ENCODE measurements around the gene RNF207.
A peak's percentile ranks its signal among the peaks of the same experiment; 100 is the strongest.

RNF207 gene

DNA sequence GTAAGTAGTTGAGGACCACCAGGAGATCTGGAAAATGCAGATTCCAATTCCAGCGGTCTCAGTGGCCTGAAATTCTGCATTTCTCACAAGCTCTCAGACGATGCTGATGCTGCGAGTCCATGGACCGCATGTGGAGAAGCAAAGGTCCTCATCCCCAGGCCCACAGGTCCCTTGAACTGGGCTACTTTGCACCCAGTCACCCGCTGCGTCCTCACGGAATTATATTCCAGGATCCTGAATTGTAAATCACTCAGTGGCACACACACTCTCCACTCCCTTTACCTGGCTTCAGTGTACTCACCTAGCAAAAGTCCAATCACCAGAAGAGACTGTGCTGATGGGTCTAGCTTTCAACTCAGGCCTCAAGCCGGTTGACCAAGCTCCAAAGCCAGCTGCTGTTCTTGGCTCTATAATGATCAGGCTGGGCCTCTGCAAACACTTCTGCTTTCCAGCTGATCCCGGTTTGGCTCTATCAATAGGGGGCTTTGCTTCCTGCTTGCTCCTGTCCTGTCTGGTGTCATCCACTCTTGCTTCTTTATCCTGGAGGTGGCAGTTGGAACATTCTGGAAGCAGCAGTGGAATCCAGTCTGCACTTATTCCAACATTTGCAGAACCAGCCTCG lies 5.6 kb upstream of the RNF207 start:
- DNase-seq (ENCODE audit: low read depth): no peak
- H3K4me3 ChIP-seq (ENCODE audit: control insufficient read depth, low read depth, low read length): peak overlapping the region; percentile 99
- TF ChIP-seq, protein P1, sequence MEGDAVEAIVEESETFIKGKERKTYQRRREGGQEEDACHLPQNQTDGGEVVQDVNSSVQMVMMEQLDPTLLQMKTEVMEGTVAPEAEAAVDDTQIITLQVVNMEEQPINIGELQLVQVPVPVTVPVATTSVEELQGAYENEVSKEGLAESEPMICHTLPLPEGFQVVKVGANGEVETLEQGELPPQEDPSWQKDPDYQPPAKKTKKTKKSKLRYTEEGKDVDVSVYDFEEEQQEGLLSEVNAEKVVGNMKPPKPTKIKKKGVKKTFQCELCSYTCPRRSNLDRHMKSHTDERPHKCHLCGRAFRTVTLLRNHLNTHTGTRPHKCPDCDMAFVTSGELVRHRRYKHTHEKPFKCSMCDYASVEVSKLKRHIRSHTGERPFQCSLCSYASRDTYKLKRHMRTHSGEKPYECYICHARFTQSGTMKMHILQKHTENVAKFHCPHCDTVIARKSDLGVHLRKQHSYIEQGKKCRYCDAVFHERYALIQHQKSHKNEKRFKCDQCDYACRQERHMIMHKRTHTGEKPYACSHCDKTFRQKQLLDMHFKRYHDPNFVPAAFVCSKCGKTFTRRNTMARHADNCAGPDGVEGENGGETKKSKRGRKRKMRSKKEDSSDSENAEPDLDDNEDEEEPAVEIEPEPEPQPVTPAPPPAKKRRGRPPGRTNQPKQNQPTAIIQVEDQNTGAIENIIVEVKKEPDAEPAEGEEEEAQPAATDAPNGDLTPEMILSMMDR (conservative IDR thresholded peaks at IDR 0.05; ENCODE audit: control insufficient read depth, insufficient read depth, low read depth, low read length): no peak

DNA sequence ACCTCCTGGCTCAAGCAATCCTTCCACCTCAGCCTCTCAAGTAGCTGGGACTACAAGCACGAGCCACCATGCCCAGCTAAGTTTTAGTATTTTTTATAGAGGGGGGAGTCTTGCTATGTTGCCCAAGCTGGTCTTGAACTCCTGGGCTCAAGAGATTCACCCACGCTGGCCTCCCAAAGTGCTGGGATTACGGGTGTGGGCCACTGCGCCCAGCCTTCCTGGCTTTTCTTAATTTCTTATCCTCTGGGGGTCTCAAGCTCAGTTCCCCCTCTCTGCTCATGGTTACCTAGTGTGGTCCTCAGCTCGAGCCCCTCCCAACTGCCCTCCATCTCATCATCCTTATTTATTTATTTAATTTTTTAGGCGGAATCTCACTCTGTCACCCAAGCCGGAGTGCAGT lies 3.7 kb upstream of the RNF207 start:
- TF ChIP-seq, protein P1 (conservative IDR thresholded peaks at IDR 0.05; ENCODE audit: control insufficient read depth, insufficient read depth, low read depth, low read length): no peak
- no peak for DNase-seq (ENCODE audit: low read depth)
- H3K4me3 ChIP-seq (ENCODE audit: control insufficient read depth, low read depth, low read length): no peak overlapping the region

DNA sequence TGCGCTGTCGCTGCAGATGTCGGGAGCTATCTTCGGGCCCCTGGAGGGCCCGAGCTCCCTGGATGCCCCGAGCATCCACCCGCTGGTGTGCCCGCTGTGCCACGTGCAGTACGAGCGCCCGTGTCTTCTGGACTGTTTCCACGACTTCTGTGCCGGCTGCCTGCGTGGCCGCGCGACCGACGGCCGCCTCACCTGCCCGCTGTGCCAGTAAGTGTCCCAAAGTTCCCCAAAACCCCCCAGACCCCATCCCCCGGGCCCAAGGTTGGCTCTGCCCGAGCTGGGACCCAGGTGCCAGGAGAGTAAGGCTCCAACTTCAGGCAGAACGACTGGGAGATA lies 569 bp downstream of the RNF207 start:
- TF ChIP-seq, protein P1 (conservative IDR thresholded peaks at IDR 0.05; ENCODE audit: control insufficient read depth, insufficient read depth, low read depth, low read length): no peak
- H3K4me3 ChIP-seq (ENCODE audit: control insufficient read depth, low read depth, low read length): peak overlapping the region; percentile 3
- no peak for DNase-seq (ENCODE audit: low read depth)

DNA sequence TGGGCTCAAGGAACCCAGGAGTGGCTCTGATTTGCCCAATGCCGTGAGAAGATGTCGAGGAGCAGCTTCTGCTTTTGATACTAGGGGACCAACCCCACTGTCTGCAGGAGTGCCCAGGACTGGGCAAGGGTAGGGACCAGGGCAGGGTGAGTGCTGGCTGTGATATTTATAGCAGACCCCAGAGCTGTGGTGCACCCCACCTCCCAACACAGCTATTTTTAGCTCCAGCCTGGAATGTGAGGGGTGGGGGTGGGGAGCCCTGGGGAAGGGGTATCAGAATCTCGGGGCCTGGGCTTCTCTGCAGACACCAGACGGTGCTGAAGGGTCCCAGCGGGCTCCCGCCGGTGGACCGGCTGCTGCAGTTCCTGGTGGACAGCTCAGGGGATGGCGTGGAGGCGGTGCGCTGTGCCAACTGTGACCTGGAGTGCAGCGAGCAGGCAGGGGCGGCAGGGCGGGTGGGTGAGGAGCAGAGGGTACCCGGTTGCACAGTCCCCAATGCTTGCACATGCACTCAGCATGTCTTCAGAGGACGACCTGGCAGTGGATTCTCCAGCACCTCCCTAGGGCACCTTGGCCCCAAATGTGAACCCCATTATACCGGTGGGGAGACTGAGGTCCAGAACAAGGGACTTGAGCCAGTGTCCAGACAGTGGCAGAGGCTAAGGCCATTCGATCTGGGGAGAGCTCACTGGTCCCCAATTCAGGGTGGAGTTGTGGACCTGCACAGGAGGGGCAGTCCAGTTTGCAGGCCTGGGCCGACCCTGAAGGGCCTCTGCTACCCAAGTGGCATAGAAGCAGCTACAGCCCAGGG lies 1.4 kb downstream of the RNF207 start:
- TF ChIP-seq, protein P1 (conservative IDR thresholded peaks at IDR 0.05; ENCODE audit: control insufficient read depth, insufficient read depth, low read depth, low read length): no peak
- DNase-seq (ENCODE audit: low read depth): no peak
- H3K4me3 ChIP-seq (ENCODE audit: control insufficient read depth, low read depth, low read length): no peak overlapping the region

DNA sequence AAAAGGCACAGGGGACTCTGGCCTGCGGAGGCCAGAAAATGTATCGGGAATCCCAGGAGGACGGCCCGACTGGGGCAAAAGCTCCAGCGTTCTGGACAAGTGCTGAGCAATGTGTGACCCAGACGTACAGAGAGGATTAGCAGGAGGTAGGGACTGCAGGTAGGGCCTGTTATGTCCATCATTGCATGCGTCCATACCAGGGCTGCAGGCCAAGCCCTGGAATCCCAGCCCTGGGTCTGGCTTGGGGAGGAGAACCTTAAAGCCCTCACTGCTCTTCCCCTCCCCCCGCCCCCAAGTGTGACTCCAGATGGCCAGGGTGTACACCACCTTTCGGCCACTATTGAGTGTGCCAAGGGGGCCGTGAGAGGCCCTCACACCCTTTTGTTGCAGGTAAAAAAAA lies 2.0 kb downstream of the RNF207 start:
- DNase-seq (ENCODE audit: low read depth): no peak
- no peak overlapping the region for H3K4me3 ChIP-seq (ENCODE audit: control insufficient read depth, low read depth, low read length)
- TF ChIP-seq, protein P1 (conservative IDR thresholded peaks at IDR 0.05; ENCODE audit: control insufficient read depth, insufficient read depth, low read depth, low read length): no peak

DNA sequence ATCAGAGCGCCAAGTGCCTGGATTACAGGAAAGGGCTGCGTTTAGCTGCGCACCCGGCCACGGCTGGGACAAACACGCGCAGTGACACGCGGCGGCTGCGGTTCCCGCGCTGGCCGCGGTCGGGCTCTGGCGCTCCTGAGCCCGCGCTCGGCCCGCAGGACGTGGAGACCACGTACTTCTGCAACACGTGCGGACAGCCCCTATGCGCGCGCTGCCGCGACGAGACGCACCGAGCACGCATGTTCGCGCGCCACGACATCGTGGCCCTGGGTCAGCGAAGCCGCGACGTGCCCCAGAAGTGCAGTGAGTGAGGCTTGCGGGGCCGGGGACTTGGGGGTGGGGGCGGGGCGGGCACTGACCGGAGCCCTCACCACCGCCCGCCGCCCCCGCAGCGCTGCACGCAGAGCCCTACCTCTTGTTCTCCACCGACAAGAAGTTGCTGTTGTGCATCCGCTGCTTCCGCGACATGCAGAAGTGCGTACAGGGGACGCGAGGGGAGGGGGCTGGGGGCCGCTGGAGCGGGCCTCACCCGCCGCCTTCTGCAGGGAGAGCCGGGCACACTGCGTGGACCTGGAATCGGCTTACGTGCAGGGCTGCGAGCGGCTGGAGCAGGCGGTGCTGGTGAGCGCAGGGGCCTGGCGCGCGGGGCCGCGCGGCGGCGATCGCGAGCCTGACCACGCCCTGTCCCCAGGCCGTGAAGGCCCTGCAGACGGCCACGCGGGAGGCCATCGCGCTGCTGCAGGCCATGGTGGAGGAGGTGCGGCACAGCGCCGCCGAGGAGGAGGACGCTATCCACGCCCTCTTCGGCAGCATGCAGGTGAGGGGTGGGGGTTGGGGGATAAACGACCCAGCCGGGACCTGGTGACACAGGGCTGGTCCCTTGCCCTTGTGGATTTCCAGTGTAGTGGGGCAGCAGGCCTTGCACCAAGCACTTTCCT lies 3.1 kb downstream of the RNF207 start:
- TF ChIP-seq, protein P1 (conservative IDR thresholded peaks at IDR 0.05; ENCODE audit: control insufficient read depth, insufficient read depth, low read depth, low read length): no peak
- peak; percentile 50 for DNase-seq (ENCODE audit: low read depth)
- H3K4me3 ChIP-seq (ENCODE audit: control insufficient read depth, low read depth, low read length): peak overlapping the region; percentile 41

All from fibroblast of mammary gland (primary cell).